SKM-1 (cell line): Measurements from ENCODE around the gene TAGLN2.
"Not testable (repeated sequence)": the region's sequence is repeated elsewhere in the genome, so short reads cannot be mapped to it uniquely, and the experiment has no call there.

Experiments used
- DNase-seq: peaks from one replicate; lab custom pipeline; 2025; ENCODE audit not compliant: unreplicated experiment; lab: John Stamatoyannopoulos, UW

Gene TAGLN2

GRCh38 chr1:159902541-159902940 lies 22.8 kb downstream of the TAGLN2 start:
- DNase-seq = no peak

DNA sequence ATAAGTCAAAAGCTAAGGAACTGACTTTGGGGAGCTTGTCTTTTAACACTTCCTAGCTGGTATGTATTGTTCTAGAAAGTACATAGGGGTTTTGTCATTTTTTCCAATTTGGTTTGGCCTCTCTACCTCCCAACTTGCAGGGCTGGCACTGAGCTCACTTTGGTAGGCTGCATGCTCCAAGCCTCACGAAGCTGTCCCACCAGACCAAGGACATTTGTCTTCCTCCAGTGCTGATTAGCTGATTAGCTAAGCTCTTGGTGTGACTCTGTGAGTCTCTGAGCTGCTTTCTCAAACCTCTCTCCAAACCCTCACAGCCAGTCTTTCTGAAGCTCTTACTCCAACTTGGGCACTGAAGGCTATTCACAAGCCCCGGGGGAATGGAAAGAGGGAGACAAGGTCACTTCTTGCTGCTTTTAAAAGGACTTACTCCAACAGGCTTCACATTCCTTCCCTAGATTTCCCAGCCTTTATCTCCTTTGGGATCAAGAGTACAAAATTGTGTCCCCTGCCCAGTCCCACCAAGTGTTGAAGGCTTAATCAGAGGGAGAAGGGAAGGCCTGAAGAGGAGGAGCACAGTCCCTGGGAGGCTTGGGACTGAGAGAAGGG lies 24.4 kb downstream of the TAGLN2 start:
- DNase-seq = no peak

DNA sequence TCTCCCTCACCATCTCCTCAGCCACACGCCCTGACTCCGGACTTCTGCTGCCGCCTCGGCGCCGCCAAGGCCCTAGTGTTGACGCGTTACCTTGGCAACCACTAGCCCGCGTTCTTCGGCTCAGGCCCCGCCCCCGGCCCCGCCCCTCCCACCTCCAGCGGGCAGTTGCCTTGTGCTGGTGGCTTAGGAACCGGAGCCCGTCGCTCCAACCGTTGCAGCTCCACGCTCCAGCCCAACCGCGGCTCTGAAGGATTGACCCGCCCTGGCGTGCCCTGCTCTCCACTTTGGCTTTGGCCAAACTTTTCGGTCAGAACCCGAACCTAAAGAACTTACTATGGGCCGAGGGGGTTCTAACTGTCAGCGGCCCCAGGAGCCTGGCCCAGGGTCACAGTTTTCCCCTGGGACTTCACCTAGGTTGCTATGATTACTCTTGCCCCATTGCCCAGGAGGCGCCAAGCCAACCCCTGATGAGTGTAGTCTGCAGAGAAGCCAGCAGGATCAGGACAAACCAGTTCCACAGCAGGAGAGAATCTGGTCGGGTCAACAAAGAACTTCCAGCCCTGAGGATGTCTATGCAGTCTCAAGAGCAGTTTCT lies 25.1 kb downstream of the TAGLN2 start, which contains the start of gene CFAP45:
CFAP45 (minus strand) TSS at position 80 of the 595 bp plus-strand sequence; CDS start at position 13, 67 bp downstream.
- DNase-seq = no peak

DNA sequence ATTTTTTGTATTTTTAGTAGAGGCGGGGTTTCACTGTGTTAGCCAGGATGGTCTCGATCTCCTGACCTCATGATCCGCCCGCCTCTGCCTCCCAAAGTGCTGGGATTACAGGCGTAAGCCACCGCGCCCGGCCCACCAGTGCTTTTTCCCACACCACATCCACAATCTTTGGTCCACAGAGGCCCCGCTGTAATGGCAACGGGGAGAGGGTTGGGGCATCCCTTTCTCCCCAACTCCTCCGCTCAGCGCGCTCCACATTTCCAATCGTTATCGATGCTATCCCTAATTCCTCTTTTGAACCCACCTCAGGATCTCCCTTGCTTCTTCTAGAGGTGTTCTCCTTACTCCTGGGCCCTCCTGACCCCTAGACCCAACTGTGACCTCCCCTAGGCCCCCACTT lies 25.7 kb downstream of the TAGLN2 start:
- not testable (repeated sequence) for DNase-seq

GRCh38 chr1:159898527-159898926 lies 26.8 kb downstream of the TAGLN2 start:
- no peak for DNase-seq

- DNase-seq = no peak
These were observed 27.3 kb downstream of the TAGLN2 start for GRCh38 chr1:159897962-159898361.

DNA sequence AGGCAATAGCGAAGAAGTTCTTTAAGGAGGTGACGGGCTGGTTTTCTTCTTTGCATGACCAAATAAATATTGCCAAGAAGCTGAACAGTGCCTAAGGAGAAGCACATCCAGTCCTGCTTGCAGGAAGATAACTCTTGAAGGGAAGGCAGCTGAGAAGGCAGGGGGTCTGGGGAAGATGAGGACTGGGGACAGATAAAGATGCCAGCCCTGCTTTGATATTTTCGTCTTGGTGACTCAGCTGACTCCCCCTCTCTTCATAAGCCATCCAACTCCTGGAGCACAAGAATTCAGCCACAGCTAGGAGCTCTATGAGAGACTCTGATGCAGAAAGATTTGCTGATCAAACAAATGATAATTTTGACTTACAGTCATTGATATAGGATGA lies 28.8 kb downstream of the TAGLN2 start:
- no peak for DNase-seq

DNA sequence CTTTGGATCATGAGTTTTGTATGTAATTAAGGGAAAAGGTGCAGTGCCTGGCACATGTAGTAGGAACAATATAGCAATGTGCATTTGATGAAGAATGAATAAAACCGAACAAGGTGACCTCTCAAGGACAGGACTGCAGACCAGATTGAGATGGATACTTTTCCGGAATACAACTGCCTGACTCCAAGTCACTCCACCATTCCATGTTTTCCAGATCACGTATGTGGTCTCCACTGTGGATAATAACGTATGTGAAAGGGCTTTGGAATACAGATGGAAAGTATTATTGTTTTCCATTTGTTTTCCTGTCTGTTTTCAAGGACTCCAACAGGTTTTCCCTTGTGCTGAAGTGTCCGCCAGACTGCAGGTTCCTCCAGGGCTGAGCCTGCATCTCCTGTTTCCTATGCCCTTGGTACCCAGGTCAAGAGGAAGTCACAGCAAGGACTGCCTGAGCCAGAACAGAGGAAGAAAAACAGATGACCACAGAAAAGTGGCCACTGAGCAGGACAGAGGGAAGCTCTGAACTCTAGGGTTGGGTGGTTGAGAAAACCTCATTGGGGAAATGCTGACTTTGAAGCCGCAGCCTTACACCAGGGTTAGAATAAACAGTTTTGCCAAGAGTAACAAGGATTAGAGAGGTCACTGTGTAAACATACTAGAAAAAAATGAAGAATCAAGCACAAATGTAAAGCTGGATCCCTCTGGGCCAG lies 29.3 kb downstream of the TAGLN2 start:
- DNase-seq = peak; percentile 64

- DNase-seq = no peak
These were observed 30.0 kb downstream of the TAGLN2 start for GRCh38 chr1:159895286-159895685.

DNA sequence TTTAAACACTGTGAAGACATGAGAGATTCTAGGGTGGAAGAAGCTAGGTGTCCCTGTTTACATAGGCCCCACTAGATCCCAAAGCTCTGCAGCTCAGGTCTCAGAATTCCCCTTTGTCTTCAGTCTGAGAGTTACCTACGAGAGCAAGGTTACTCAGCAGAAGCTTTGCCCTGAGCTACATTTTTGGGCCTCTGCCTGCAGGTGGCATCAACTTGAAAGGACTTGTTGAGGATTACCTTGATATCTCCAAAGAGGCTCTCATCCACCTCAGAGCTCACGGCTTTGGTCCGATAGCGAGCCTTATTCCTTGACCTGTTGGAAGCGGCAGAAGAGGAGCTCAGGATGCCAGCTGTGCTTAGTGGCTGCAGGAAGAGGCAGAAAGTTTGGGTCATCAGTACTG lies 32.4 kb downstream of the TAGLN2 start:
- no peak for DNase-seq

- peak; percentile 85 for DNase-seq
These were observed 33.8 kb downstream of the TAGLN2 start for GRCh38 chr1:159891275-159892157.

DNA sequence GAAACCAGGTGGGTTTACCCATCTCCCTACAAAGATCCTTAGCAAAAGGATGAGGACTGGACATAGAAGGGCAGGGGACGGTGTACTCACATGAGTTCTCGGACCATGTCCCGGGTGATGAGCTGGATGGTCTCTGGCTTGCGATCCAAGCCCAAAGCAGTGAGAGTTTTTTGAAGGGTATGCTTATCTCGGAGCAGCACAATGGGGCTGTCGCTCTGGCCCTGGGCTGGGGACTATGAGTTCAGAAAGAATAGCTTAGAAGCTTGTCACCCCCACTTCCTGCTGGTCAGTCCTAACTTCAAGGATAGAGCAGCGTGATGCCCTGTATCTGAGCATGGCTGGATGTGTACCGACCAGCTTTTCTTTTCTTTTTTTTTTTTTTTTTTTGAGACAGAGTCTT lies 34.9 kb downstream of the TAGLN2 start:
- DNase-seq = no peak

DNA sequence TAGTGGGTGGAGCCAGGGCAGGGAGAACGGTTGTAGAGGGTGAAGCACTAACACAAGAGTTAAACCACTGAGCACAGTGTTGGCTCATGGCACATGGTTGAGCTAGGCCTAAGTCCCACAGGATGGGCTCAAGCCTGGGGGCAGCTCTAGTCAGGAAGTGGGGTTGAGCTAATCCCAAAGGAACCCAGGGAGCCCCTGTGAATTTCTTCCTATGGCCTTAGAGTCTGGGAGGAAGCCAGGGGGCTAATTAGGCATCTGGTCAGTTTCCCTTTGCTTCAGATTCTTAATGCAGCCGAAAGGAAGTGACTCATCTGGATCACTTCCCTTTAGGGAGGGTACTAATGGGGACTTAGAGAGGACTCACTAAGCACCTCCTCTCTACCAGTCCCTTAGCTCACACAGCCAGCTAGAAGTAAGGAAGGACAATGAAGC lies 35.5 kb downstream of the TAGLN2 start:
- DNase-seq = peak; percentile 98

DNA sequence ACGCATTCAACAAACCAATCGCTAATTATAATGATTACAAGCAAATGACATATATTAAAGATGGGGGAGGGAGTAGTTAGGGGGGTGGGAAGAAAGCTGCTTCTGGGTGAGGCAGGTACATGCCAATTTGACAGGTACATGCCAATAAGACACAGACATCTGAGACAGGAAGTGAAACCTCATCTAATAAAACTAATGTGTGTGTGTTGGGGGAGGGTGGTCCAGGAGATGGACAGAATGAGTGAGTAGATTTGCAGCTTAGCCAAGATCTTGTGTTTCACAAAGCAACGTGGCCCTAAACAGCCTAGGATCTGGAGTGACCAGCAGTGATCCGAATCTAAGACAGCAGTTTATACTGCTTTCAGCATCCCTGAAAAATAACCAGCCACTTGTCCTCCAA lies 36.1 kb downstream of the TAGLN2 start:
- no peak for DNase-seq

GRCh38 chr1:159884296-159884695 lies 41.0 kb downstream of the TAGLN2 start:
- no peak for DNase-seq

- DNase-seq = no peak
These were observed 42.2 kb downstream of the TAGLN2 start for GRCh38 chr1:159883134-159883533.

GRCh38 chr1:159882527-159882862 lies 42.8 kb downstream of the TAGLN2 start:
- no peak for DNase-seq

- DNase-seq = no peak
These were observed 43.4 kb downstream of the TAGLN2 start for GRCh38 chr1:159881622-159882526.

DNA sequence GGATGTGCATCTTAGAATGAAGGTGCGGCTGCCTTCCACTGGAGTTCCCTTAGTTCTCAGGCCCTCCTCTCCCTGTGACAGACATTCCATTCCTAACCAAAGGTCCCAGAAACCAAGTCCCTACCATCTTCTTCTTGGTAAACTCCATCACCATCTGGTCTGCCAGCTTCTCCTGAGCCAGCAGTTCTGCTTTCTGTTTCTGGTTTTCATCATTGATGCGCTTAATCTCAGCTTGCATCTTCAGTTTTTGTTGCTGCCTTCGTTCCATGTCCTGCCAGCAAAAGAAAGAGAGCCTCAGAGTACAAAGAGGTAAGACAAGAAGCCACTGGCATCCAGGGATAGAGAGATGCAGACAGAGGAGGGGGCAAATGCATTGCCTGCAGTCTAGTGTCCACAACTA lies 44.9 kb downstream of the TAGLN2 start:
- peak; percentile 55 for DNase-seq

DNA sequence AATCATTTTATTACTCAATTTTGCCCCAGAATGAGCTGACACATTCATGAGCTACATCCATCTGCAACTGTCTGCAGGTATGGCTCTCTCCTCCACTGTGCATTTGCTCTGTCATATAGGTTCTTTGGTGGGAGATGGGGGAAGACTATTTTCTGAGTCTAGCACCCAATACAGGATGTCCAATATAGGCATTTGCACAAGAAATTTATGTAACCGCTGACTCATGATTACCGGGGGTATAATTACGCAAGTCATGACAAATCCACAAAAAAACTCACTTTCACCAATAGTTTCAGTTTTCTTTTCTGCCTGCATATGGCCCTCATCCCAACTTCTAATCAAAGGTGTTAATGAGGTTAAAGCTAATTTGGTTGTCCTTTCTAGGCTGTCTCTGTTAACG lies 45.3 kb downstream of the TAGLN2 start:
- DNase-seq = peak; percentile 88
